ENCODE results near the gene MSRB1.
"Not testable (repeated sequence)": the region's sequence is repeated elsewhere in the genome, so short reads cannot be mapped to it uniquely, and the experiment has no call there.

The MSRB1 gene

GRCh38 chr16:1938316-1938715, 4.7 kb downstream of the MSRB1 start:
- DNase-seq, result no peak

GRCh38 chr16:1936945-1937479, 6.0 kb downstream of the MSRB1 start:
- no peak for DNase-seq

- DNase-seq, result no peak
Observed at GRCh38 chr16:1933097-1933661, 9.8 kb downstream of the MSRB1 start.

- DNase-seq, result no peak
Observed at GRCh38 chr16:1932050-1933028, 10.7 kb downstream of the MSRB1 start.

GRCh38 chr16:1930338-1930720, 12.7 kb downstream of the MSRB1 start:
- no peak for DNase-seq

GRCh38 chr16:1929578-1930337, 13.2 kb downstream of the MSRB1 start:
- DNase-seq, result peak; percentile 95

GRCh38 chr16:1929105-1929504, 13.9 kb downstream of the MSRB1 start:
- DNase-seq, result no peak

GRCh38 chr16:1926271-1926670, 16.7 kb downstream of the MSRB1 start:
- DNase-seq, result no peak

- DNase-seq, result no peak
Observed at GRCh38 chr16:1924095-1924494, 18.9 kb downstream of the MSRB1 start.

- DNase-seq, result no peak
Observed at GRCh38 chr16:1923299-1924034, 19.5 kb downstream of the MSRB1 start.

GRCh38 chr16:1922357-1922756, 20.6 kb downstream of the MSRB1 start:
- no peak for DNase-seq

GRCh38 chr16:1920727-1921171, 22.2 kb downstream of the MSRB1 start:
- DNase-seq, result no peak

GRCh38 chr16:1920122-1920521, 22.9 kb downstream of the MSRB1 start:
- DNase-seq, result not testable (repeated sequence)

- DNase-seq, result no peak
Observed at GRCh38 chr16:1919327-1919998, 23.5 kb downstream of the MSRB1 start.

- no peak for DNase-seq
Observed at GRCh38 chr16:1918351-1919326, 24.4 kb downstream of the MSRB1 start, which contains the start of gene HS3ST6. Gene HS3ST6 (minus strand): TSS chr16:1918415. CDS start chr16:1918323, 92 bp downstream.

- no peak for DNase-seq
Observed at GRCh38 chr16:1917665-1918350, 25.2 kb downstream of the MSRB1 start.

- DNase-seq, result no peak
Observed at GRCh38 chr16:1917056-1917664, 25.8 kb downstream of the MSRB1 start.

GRCh38 chr16:1916640-1916990, 26.4 kb downstream of the MSRB1 start:
- no peak for DNase-seq
